Measurements from ENCODE around the gene TMEM167B. TPM values are rescaled to one million over a fixed set of nuclear protein-coding genes. Genes with fewer than 3 reads are reported as not detected.

Gene TMEM167B
- total and polyA plus RNA-seq, 2 experiments from 2014 or later, result 25.0 to 33.4 TPM

DNA sequence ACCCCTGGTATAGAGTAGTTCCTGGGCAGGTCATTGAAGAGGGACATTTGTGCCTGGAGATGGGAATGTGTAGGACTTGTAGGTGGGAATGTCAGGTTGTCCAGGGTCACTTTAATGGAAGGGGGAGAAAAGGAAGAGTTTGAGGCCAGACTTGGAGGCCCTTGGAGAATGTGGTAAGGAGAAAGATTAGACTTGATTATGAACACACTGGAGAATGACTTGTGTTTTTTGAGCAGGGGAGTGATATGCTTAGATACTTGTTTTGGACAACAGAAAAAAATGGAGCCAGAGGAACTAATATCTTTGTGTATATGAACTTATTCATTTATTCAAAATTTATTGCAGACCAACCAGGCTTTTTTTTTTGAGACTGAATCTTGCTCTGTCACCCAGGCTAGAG, 41.2 kb downstream of the TMEM167B start:
- Histone ChIP-seq H3K27ac (no peak overlapping the region), H3K4me2 (no peak overlapping the region), H3K4me1 (ENCODE audit: insufficient read depth) (peaks cover 24% of the 10 kb centered on the region), H3K9me3 (ENCODE audit: low read depth) (no peaks in the 10 kb centered on the region), H3K79me2 (no peaks in the 10 kb centered on the region), H2AFZ (no peak overlapping the region), H3K4me3 (no peak overlapping the region), H3K9me2 (replicated peaks; ENCODE audit: insufficient read depth) (no peaks in the 10 kb centered on the region), H4K20me1 (ENCODE audit: insufficient read depth, poor library complexity, severe bottlenecking) (no peaks in the 10 kb centered on the region), H3K36me3 (replicated peaks; ENCODE audit: insufficient read depth, low read depth) (no peaks in the 10 kb centered on the region), H3K27me3 (no peaks in the 10 kb centered on the region)
- TF ChIP-seq, protein P1, sequence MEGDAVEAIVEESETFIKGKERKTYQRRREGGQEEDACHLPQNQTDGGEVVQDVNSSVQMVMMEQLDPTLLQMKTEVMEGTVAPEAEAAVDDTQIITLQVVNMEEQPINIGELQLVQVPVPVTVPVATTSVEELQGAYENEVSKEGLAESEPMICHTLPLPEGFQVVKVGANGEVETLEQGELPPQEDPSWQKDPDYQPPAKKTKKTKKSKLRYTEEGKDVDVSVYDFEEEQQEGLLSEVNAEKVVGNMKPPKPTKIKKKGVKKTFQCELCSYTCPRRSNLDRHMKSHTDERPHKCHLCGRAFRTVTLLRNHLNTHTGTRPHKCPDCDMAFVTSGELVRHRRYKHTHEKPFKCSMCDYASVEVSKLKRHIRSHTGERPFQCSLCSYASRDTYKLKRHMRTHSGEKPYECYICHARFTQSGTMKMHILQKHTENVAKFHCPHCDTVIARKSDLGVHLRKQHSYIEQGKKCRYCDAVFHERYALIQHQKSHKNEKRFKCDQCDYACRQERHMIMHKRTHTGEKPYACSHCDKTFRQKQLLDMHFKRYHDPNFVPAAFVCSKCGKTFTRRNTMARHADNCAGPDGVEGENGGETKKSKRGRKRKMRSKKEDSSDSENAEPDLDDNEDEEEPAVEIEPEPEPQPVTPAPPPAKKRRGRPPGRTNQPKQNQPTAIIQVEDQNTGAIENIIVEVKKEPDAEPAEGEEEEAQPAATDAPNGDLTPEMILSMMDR (IDR thresholded peaks at IDR 0.05; ENCODE audit: poor library complexity), result no peak
- TF ChIP-seq EZH2phosphoT487 (IDR thresholded peaks at IDR 0.05; ENCODE audit: low read depth, severe bottlenecking, unreplicated experiment) (no peak), EZH2 (IDR thresholded peaks at IDR 0.05; ENCODE audit: borderline replicate concordance) (no peak)
- DNase-seq (ENCODE audit: low spot score), result no peak

DNA sequence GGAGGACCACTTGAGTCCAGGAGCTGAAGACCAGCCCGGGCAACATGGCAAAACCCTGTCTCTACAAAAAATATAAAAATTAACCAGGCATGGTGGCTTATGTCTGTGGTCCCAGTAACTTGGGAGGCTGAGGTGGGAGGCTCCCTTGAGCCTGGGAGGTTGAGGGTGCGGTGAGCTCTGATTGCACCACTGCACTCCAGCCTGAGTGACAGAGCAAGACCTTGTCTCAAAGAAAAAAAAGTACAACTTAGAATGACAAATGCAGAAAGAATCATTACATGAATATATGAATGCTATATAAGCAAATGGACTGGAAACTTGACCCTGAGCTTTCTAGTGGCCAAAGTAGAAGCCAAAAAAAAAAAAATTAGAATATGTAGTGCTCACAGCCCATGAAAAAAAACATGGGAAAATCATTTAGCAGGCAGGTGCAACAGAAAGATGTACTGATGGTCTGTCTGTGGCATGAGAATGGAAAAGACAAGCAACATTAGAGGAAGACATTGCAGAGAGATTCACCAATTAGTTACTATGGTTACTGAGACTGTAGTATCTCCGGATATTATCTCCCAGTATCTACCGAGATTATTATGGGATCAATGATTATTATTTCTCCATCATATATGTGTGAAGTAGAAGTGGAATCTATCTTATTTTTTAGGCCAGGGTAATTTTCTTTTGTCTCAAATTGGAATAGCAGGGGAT, 42.6 kb downstream of the TMEM167B start:
- Histone ChIP-seq H2AFZ (no peak overlapping the region), H3K27me3 (no peaks in the 10 kb centered on the region), H3K4me2 (no peak overlapping the region), H3K9me2 (replicated peaks; ENCODE audit: insufficient read depth) (no peaks in the 10 kb centered on the region), H3K36me3 (replicated peaks; ENCODE audit: insufficient read depth, low read depth) (no peaks in the 10 kb centered on the region), H3K27ac (peak overlapping the region; percentile 97), H3K4me3 (no peak overlapping the region), H3K79me2 (no peaks in the 10 kb centered on the region), H4K20me1 (ENCODE audit: insufficient read depth, poor library complexity, severe bottlenecking) (no peaks in the 10 kb centered on the region), H3K4me1 (ENCODE audit: insufficient read depth) (peaks cover 35% of the 10 kb centered on the region), H3K9me3 (ENCODE audit: low read depth) (no peaks in the 10 kb centered on the region)
- TF ChIP-seq, protein P1 (IDR thresholded peaks at IDR 0.05; ENCODE audit: poor library complexity), result no peak
- TF ChIP-seq EZH2phosphoT487 (IDR thresholded peaks at IDR 0.05; ENCODE audit: low read depth, severe bottlenecking, unreplicated experiment), result no peak
- TF ChIP-seq EZH2 (IDR thresholded peaks at IDR 0.05; ENCODE audit: borderline replicate concordance), result no peak
- 86% methylated on average over 4 of the region's 4 CpGs for WGBS (ENCODE audit: low lambda C conversion rate, missing lambda C conversion rate)
- no peak for DNase-seq (ENCODE audit: low spot score)

GRCh38 chr1:109133815-109134214, 43.3 kb downstream of the TMEM167B start:
- H3K4me1 ChIP-seq (ENCODE audit: insufficient read depth), result peaks cover 41% of the 10 kb centered on the region
- H3K27me3 ChIP-seq, result no peaks in the 10 kb centered on the region
- no peaks in the 10 kb centered on the region for H3K79me2 ChIP-seq
- no peak overlapping the region for H3K4me3 ChIP-seq
- no peaks in the 10 kb centered on the region for H4K20me1 ChIP-seq (ENCODE audit: insufficient read depth, poor library complexity, severe bottlenecking)
- no peak for TF ChIP-seq EZH2 (IDR thresholded peaks at IDR 0.05; ENCODE audit: borderline replicate concordance)
- TF ChIP-seq EZH2phosphoT487 (IDR thresholded peaks at IDR 0.05; ENCODE audit: low read depth, severe bottlenecking, unreplicated experiment), result no peak
- TF ChIP-seq, protein P1 (IDR thresholded peaks at IDR 0.05; ENCODE audit: poor library complexity), result no peak
- WGBS (ENCODE audit: low lambda C conversion rate, missing lambda C conversion rate), result 56% methylated on average over 2 of the region's 2 CpGs
- H3K9me3 ChIP-seq (ENCODE audit: low read depth), result no peaks in the 10 kb centered on the region
- no peak for DNase-seq (ENCODE audit: low spot score)
- H3K27ac ChIP-seq, result peak overlapping the region; percentile 97
- peak overlapping the region; percentile 73 for H3K4me2 ChIP-seq
- no peaks in the 10 kb centered on the region for H3K9me2 ChIP-seq (replicated peaks; ENCODE audit: insufficient read depth)
- no peak overlapping the region for H2AFZ ChIP-seq
- H3K36me3 ChIP-seq (replicated peaks; ENCODE audit: insufficient read depth, low read depth), result no peaks in the 10 kb centered on the region
